H9 (cell line): ENCODE data around the gene RARA. TPM values are rescaled to one million over a fixed set of nuclear protein-coding genes. Genes with fewer than 3 reads are reported as not detected.

Experiments used
- DNase-seq: peaks from one replicate; pipeline ENCODE4 v3.0.0-alpha.2; 2017
- H2AFZ ChIP-seq: one replicate; pipeline ENCODE4 v1.6.1; 2013; ENCODE audit warnings: mild to moderate bottlenecking, low read length, control low read depth, moderate library complexity
- H2AK5ac ChIP-seq: 2 replicates; pipeline ENCODE4 v1.6.1; 2013; ENCODE audit warnings: low read length, control low read depth, mixed read lengths; ENCODE audit not compliant: insufficient read length
- H2BK120ac ChIP-seq: one replicate; pipeline ENCODE4 v1.6.1; 2013; ENCODE audit warnings: low read depth, mild to moderate bottlenecking, low read length, control low read depth, inconsistent platforms; ENCODE audit not compliant: poor library complexity, severe bottlenecking
- H2BK12ac ChIP-seq: 2 replicates; pipeline ENCODE4 v1.6.1; 2013; ENCODE audit warnings: low read length, control low read depth, mixed read lengths, low read depth; ENCODE audit not compliant: insufficient read length
- H2BK15ac ChIP-seq: 2 replicates; pipeline ENCODE4 v1.6.1; 2013; ENCODE audit warnings: low read depth, low read length, control low read depth
- H2BK20ac ChIP-seq: one replicate; pipeline ENCODE4 v1.6.1; 2013; ENCODE audit warnings: low read depth, mild to moderate bottlenecking, low read length, control low read depth, inconsistent platforms; ENCODE audit not compliant: poor library complexity, severe bottlenecking
- H2BK5ac ChIP-seq: 2 replicates; pipeline ENCODE4 v1.6.1; 2013; ENCODE audit warnings: low read length, control low read depth, mixed read lengths; ENCODE audit not compliant: insufficient read length
- H3K14ac ChIP-seq: 2 replicates; pipeline ENCODE4 v1.6.1; 2013; ENCODE audit warnings: low read length, control low read depth; ENCODE audit not compliant: insufficient read depth
- H3K18ac ChIP-seq: 2 replicates; pipeline ENCODE4 v1.6.1; 2013; ENCODE audit warnings: low read depth, mild to moderate bottlenecking, mixed read lengths, low read length, control low read depth; ENCODE audit not compliant: insufficient read length
- H3K23ac ChIP-seq: 2 replicates; pipeline ENCODE4 v1.6.1; 2013; ENCODE audit warnings: low read length, control low read depth, mixed read lengths, low read depth; ENCODE audit not compliant: insufficient read length
- H3K23me2 ChIP-seq: 2 replicates; pipeline ENCODE4 v1.6.1; 2013; ENCODE audit warnings: low read depth, mild to moderate bottlenecking, mixed read lengths, low read length, control low read depth; ENCODE audit not compliant: insufficient read length, poor library complexity, severe bottlenecking
- H3K27ac ChIP-seq: 2 replicates; pipeline ENCODE4 v1.5.1; 2013; ENCODE audit warnings: low read length, control low read depth, mixed read lengths, low read depth; ENCODE audit not compliant: insufficient read length
- H3K27me3 ChIP-seq: 2 replicates; pipeline ENCODE4 v1.6.1; 2013; ENCODE audit warnings: low read length, control low read depth, inconsistent platforms; ENCODE audit not compliant: insufficient read depth
- H3K4ac ChIP-seq: 2 replicates; pipeline ENCODE4 v1.6.1; 2013; ENCODE audit warnings: low read depth, mild to moderate bottlenecking, control low read depth, inconsistent platforms, low read length, moderate library complexity
- H3K4me1 ChIP-seq: 2 replicates; pipeline ENCODE4 v1.6.1; 2013; ENCODE audit warnings: low read length, control low read depth, inconsistent platforms; ENCODE audit not compliant: insufficient read depth
- H3K4me2 ChIP-seq: 2 replicates; pipeline ENCODE4 v1.6.1; 2013; ENCODE audit warnings: low read length, control low read depth, mixed read lengths; ENCODE audit not compliant: insufficient read length, insufficient read depth
- H3K56ac ChIP-seq: 2 replicates; pipeline ENCODE4 v1.6.1; 2013; ENCODE audit warnings: low read depth, mild to moderate bottlenecking, mixed read lengths, low read length, control low read depth; ENCODE audit not compliant: insufficient read length
- H3K79me1 ChIP-seq: 2 replicates; pipeline ENCODE4 v1.6.1; 2013; ENCODE audit warnings: low read depth, mild to moderate bottlenecking, moderate library complexity, low read length, control low read depth, inconsistent platforms; ENCODE audit not compliant: insufficient read depth, poor library complexity, severe bottlenecking
- H3K79me2 ChIP-seq: 2 replicates; pipeline ENCODE4 v1.6.1; 2013; ENCODE audit warnings: low read length, control low read depth, inconsistent platforms; ENCODE audit not compliant: insufficient read depth
- H3K9ac ChIP-seq: 2 replicates; pipeline ENCODE4 v1.6.1; 2013; ENCODE audit warnings: low read length, control low read depth, mixed read lengths; ENCODE audit not compliant: insufficient read length; ENCODE audit errors: extremely low read depth
- H3K9me3 ChIP-seq: one replicate; pipeline ENCODE4 v1.6.1; 2013; ENCODE audit warnings: low read depth, low read length, inconsistent platforms; ENCODE audit not compliant: control insufficient read depth
- H3T11ph ChIP-seq: one replicate; pipeline ENCODE4 v1.6.1; 2013; ENCODE audit warnings: mild to moderate bottlenecking, low read length, control low read depth, inconsistent platforms
- H4K20me1 ChIP-seq: one replicate; pipeline ENCODE4 v1.6.1; 2013; ENCODE audit not compliant: control insufficient read depth, insufficient read length, insufficient read depth
- H4K5ac ChIP-seq: 2 replicates; pipeline ENCODE4 v1.6.1; 2013; ENCODE audit warnings: low read depth, mild to moderate bottlenecking, mixed read lengths, low read length, control low read depth; ENCODE audit not compliant: insufficient read length
- H4K8ac ChIP-seq: replicated peaks from 2 replicates; pipeline ENCODE4 v1.6.1; 2013; ENCODE audit warnings: low read length, control low read depth, mixed read lengths, low read depth; ENCODE audit not compliant: insufficient read length
- H4K91ac ChIP-seq: 2 replicates; pipeline ENCODE4 v1.6.1; 2013; ENCODE audit warnings: low read depth, mild to moderate bottlenecking, moderate library complexity, mixed read lengths, low read length, control low read depth; ENCODE audit not compliant: insufficient read length
- H3K27ac Mint-ChIP-seq, 3 experiments: 2 replicates in 2 of 3; 3 replicates in 1 of 3; pipeline ENCODE4 v1.8.0; 2020 to 2021; ENCODE audit warnings: mixed read lengths in 3 of 3, mild to moderate bottlenecking in 1 of 3, moderate library complexity in 1 of 3
- H3K27me3 Mint-ChIP-seq: 2 replicates; pipeline ENCODE4 v1.8.0; 2021; ENCODE audit warnings: low read depth, mild to moderate bottlenecking, moderate library complexity, mixed read lengths
- H3K36me3 Mint-ChIP-seq, 3 experiments: 2 replicates in 2 of 3; 3 replicates in 1 of 3; pipeline ENCODE4 v1.8.0; 2020 to 2021; ENCODE audit warnings: low read depth in 3 of 3, mixed read lengths in 3 of 3; ENCODE audit not compliant: insufficient read depth in 1 of 3
- H3K4me1 Mint-ChIP-seq, 2 experiments: 2 replicates each; pipeline ENCODE4 v1.8.0; 2020; ENCODE audit warnings: mixed read lengths in 2 of 2
- H3K4me3 Mint-ChIP-seq, 2 experiments: 2 replicates in 1 of 2; 3 replicates in 1 of 2; pipeline ENCODE4 v1.8.0; 2020 to 2021; ENCODE audit warnings: mild to moderate bottlenecking in 2 of 2, mixed read lengths in 2 of 2, moderate library complexity in 1 of 2
- H3K9me3 Mint-ChIP-seq, 2 experiments: 2 replicates in 1 of 2; 3 replicates in 1 of 2; pipeline ENCODE4 v1.8.0; 2020; ENCODE audit warnings: mild to moderate bottlenecking in 2 of 2, mixed read lengths in 2 of 2, moderate library complexity in 1 of 2
- CTCF ChIP-seq: fragments of 200-600 bp; sonication (generic); conservative IDR thresholded peaks from 3 replicates; pipeline ENCODE4 v1.8.0; 2021; ENCODE audit warnings: antibody characterized with exemption, mild to moderate bottlenecking
- WGBS: extraction: QIAGEN DNeasy Blood & Tissue Kit; methylation state at CpG from one replicate; pipeline ENCODE4 v1.1.7; 2013; ENCODE audit warnings: missing lambda C conversion rate, low lambda C conversion rate, mixed read lengths; ENCODE audit not compliant: insufficient read length; ENCODE audit errors: extremely low coverage; 5-methylcytosine and 5-hydroxymethylcytosine counted together
- total RNA-seq: library from RNA; stranded (reverse); gene quantifications from 2 replicates; pipeline ENCODE4 v1.2.1, GENCODE V29; 2021

Gene RARA
- total RNA-seq, 1 experiment from 2014 or later: 17.6 TPM

DNA sequence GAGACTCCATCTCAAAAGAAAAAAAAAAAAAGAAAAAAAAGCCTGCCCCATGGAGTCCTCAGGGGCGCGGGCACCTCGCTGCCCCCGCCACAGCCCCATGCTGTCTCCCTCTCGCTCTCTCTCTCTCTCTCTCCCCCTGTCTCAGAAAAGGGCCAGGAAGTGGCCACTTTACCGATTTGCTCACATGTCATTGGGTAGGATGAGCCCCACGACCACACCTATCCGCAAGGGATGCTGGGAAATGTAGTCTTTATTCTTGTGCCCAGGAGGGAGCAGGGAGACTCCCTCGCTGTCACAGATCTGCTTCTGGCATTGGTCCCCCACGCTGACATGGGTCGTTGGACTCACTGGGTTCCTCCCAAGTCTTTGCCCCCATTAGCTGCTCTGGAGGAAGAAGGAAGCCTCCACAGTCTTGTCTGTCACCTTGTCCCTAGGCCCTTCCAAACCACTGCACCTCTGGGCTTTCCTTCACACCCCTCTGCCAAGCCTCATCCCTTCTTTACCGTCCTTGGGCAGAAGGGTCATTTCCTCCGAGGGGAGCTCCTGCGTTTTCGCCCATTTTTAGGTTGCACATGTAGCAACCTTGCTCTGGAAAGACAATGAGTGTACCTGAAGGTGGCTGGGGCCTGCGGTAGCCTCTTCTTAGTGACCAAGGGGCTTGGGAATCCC is 62.4 kb downstream of the RARA start:
- no peak overlapping the region for H3K56ac ChIP-seq
- H3K27ac ChIP-seq: no peak overlapping the region
- no peak overlapping the region for H2AK5ac ChIP-seq
- H3K4me1 Mint-ChIP-seq: peaks cover 7 to 15% of the 10 kb centered on the region in 2 experiments
- no peaks in the 10 kb centered on the region for H3K4me1 ChIP-seq
- no peak overlapping the region for H2BK12ac ChIP-seq
- H3K14ac ChIP-seq: no peak overlapping the region
- H3K27me3 Mint-ChIP-seq: no peaks in the 10 kb centered on the region; the same call in none of the 2 replicates
- no peak for TF ChIP-seq CTCF
- no CpG with 5 or more reads among the region's 16 CpGs for WGBS
- no peak overlapping the region for H3K4me2 ChIP-seq
- no peak overlapping the region for H4K8ac ChIP-seq
- H3K27ac Mint-ChIP-seq: no peak overlapping the region
- no peak overlapping the region for H3K23ac ChIP-seq
- H3K79me1 ChIP-seq: no peaks in the 10 kb centered on the region
- no peak overlapping the region for H3K4me3 Mint-ChIP-seq
- no peak overlapping the region for H4K91ac ChIP-seq
- H3T11ph ChIP-seq: no peak overlapping the region
- H3K9me3 Mint-ChIP-seq: peaks cover 6% of the 10 kb centered on the region in 2 experiments; a peak in 4 of 5 replicates
- no peak overlapping the region for H3K4ac ChIP-seq
- H4K20me1 ChIP-seq: no peaks in the 10 kb centered on the region
- no peak overlapping the region for H2BK5ac ChIP-seq
- H2BK20ac ChIP-seq: no peak overlapping the region
- peaks cover 0 to 5% (median 2%) of the 10 kb centered on the region in 3 experiments; a peak in 4 of 7 replicates for H3K36me3 Mint-ChIP-seq
- H3K79me2 ChIP-seq: no peaks in the 10 kb centered on the region
- no peak overlapping the region for H2AFZ ChIP-seq
- H2BK120ac ChIP-seq: no peak overlapping the region
- no peak overlapping the region for H2BK15ac ChIP-seq
- peak; percentile 81 for DNase-seq
- no peak overlapping the region for H4K5ac ChIP-seq
- no peak overlapping the region for H3K18ac ChIP-seq
- H3K27me3 ChIP-seq: no peaks in the 10 kb centered on the region
- no peaks in the 10 kb centered on the region for H3K9me3 ChIP-seq
- H3K23me2 ChIP-seq: no peaks in the 10 kb centered on the region
- no peak overlapping the region for H3K9ac ChIP-seq
